Mesenteric fat pad (tissue), 1 donor: Measurements from ENCODE around the gene VRTN. TPM values are rescaled to one million over a fixed set of nuclear protein-coding genes. Genes with fewer than 3 reads are reported as not detected.
"Not testable (repeated sequence)": the region's sequence is repeated elsewhere in the genome, so short reads cannot be mapped to it uniquely, and the experiment has no call there.

Experiments
- DNase-seq: peaks from one replicate; pipeline ENCODE4 v3.0.0-alpha.2; 2020; ENCODE audit warnings: low spot score
- total RNA-seq: library from RNA; stranded (reverse); fragmentation: NEBNext Ultra II Directional; extraction: Animal tissue kit (Norgen Biotek cat#: 25700); gene quantifications from one replicate; pipeline ENCODE4 v1.2.1, GENCODE V29; 2021
- donor health status: DM: yes; HTN: yes; CAD: no.

The VRTN gene
- total RNA-seq, 1 donor from 2014 or later = not detected

DNA sequence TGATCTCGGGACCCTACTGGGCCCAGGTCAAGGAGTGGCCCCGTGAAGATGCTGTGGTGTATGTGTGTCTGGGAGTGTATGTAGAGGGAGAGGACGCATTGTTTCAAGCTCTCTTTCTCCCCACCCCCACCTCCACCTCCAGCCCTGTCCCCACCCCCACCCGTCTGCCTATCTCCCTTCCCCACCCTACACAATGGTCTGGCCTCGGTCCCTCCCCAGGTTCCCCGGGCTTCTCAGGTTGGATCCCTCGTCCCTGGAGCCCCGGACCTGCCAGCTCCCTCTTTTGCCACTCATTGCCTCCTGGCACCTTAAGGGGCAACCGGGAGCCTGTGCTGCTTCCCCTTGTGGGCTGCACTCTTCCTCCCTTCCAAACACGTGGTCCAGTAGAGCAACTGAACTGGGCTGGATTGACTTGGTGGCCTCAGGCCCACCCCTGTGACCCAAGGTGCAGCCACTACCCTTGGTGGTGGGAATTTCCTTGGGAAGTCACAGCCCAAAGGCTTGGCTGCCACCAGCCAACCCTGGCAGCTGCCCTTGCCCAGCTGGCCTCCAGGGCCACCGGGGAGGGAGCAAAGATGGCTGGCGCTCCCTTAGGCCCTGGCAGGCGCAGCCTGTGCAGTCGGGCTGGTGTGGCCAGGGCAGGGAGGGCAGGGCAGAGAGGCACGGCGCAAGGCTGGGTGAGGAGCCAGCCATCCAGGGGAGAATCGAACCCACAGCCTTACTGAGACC, 628 bp downstream of the VRTN start:
- no peak for DNase-seq

DNA sequence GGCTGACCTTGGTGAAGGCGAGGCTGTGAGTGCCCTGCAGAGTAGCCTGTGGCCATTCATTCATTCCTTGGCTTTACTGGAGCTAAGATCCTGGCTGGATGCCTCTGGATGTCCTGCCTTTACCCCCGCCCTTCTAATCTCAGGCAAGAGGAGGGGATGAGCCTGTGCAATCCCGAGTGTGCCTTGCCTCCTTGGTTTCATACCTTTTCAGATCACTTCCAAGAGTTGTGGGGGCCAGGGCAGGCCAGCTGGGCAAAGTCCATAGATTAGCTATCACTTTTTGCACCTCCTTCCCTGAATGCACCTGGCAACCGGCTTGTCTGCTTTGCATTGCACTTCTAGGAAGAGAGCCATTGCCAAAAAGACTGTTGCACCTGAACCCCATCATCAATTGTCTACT, 1.5 kb downstream of the VRTN start:
- no peak for DNase-seq

DNA sequence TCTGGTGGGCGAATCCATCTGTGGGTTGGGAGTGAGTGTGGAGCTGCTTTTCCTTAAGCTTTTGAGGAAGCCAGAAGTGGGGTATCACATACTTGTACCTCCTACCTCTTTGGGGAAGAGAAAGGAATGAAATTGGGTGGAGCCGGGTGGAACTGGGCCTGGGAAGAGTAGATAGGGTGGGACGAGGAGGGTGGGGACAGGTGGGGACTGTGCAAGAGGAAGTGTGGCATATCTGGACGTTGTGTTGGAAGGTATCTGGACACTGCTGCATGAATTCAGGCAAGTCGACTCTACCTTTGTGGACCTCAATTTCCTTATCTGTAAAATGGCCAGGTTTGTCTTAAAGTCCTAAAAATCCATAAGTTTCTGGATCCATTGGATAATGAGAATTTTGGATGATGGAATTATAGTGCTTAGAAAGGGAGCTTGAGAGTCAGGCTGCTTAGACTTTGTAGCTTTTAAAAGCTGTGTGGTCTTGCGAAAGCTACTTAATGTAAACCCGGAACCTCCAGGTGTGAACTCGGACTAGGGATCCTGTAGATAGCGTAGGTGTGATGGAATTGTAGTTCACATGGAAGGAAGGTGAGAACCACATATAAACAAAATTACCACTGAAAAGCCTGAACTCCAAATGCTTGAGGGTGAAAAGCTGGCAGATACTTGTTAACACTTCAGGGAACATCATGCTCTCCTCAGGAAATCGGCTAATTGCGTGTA, 2.1 kb downstream of the VRTN start:
- no peak for DNase-seq

DNA sequence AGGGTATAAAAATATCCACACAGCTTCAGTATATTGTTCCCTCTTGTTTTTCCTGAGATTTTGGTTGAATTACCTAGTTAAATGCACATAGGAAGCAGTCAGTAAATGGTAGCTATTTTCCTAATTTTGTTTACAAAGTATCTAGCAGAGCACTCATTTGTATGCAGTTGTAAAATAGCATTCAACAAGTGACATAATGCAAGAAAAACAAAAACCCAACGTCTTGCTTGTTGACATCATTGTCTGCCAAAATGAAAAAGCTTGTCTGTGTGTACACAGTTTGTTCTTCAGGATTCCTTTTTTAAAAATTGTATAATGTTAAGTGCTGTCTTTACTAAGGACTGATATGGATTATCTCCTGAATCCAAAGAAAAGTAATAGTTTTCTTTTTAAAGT, 2.7 kb downstream of the VRTN start:
- DNase-seq = no peak

DNA sequence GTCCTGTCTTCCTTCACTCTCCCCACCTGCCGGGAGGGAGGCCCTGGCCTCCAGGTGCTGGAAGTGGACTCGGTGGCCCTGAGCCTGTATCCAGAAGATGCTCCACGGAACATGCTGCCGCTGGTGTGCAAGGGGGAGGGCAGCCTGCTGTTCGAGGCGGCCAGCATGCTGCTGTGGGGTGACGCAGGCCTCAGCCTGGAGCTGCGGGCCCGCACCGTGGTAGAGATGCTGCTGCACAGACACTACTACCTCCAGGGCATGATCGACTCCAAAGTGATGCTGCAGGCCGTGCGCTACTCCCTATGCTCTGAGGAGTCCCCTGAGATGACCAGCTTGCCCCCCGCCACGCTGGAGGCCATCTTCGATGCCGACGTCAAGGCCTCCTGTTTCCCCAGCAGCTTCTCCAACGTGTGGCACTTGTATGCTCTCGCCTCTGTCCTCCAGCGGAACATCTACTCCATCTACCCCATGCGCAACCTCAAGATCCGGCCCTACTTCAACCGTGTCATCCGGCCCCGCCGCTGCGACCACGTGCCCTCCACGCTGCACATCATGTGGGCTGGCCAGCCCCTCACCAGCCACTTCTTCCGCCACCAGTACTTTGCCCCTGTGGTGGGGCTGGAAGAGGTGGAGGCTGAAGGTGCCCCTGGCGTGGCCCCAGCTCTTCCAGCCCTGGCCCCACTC, 8.8 kb downstream of the VRTN start:
- DNase-seq = no peak

DNA sequence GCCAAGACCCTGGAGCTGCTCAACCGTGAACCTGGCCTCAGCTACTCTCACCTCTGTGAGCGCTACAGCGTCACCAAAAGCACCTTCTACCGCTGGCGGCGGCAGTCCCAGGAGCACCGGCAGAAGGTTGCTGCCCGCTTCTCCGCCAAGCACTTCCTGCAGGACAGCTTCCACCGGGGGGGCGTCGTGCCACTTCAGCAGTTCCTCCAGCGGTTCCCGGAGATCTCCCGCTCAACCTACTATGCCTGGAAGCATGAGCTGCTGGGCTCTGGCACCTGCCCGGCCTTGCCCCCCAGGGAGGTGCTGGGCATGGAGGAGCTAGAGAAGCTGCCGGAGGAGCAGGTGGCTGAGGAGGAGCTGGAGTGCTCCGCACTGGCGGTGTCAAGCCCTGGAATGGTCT, 9.3 kb downstream of the VRTN start:
- DNase-seq = no peak

DNA sequence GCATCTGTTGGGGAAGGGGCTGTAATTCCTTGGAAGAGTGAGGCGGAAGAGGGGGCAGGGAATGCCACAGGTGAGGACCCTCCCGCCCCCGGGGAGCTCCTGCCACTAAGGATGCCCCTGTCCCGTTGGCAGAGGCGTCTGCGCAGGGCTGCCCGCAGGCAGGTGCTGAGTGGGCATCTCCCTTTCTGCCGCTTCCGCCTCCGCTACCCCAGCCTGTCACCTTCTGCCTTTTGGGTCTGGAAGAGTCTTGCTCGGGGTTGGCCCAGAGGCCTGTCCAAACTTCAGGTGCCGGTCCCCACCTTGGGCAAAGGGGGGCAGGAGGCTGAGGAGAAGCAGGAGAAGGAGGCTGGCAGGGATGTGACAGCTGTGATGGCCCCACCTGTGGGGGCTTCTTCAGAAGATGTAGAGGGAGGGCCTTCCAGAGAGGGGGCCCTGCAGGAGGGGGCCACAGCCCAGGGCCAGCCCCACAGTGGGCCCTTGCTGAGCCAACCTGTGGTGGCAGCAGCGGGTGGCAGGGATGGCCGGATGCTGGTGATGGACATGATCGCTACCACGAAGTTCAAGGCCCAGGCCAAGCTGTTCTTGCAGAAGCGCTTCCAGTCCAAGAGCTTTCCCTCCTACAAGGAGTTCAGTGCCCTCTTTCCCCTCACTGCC, 10.0 kb downstream of the VRTN start:
- DNase-seq = no peak

DNA sequence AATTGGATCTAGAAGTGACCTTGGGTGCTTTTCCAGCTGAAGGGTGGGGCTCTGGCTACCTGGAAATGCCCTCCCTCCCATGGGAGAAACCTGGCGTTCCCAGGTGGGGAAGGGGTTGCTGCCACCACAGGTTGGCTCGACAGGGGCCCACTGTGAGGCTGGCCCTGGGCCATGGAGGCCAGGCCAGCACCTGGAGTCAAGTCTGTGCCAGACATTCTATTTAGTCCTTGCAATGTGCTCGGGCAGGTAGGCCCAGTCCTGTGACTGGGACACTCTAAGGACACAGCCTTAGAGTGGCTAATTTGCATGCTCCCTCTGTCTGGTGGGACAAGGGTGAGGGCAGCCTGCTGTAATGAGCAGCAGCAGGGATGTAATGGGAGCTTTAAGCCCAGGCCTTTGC, 11.9 kb downstream of the VRTN start:
- peak; percentile 47 for DNase-seq

DNA sequence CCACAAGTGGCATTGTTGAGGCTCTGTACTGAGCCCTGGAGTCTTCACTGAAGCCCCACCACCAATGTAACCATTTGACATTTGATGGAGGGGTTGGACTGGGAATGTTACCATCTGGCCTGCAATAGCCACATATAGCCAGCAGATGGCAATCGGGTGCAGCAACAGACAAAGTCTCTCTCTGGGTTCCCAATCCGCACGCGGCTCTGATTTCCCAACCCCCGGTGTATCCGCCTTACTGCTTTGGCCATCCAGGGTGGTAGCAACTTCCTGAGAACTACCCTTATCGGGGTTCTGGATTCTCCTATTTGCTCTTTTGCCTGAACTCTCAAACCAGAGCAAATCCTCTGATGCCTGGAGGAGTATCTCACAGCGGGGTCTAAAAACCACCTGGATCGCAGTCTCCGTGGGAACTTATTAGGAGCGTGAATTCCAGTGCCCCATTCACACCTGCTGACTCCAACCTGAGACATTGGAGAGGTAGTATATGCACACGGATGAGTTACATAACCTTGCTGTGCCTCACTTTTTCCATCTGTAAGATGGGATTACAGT, 14.2 kb downstream of the VRTN start:
- DNase-seq = peak; percentile 90

DNA sequence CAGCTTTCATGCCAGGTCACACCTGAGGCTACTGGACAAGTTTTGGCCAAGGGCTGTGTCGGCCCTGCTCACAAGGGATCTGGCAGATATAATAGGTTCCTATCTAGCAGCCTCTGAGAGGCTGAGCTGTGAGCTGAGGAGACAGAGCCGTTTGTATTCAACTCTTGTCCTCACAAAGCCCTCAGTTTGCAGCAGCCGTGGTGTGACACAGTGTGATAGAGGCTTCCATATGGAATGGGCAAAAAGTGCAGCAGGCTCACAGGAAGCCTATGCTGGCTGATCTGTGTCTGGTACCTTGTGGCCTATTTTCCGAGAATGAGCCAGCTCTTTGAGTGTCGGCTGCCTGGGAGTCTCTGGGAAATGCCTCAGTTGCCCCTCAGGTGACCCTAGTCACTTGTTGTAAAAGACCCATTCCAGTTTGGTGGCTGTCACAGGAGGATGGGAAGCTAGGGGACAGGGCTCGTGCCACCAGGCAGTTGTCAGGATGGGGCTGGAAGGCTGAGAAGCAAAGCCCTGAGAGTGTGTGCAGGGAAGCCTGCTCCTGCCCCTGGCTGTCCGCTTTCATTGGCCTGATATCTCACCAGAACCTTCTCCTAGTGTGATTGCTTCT, 16.1 kb downstream of the VRTN start:
- peak; percentile 62 for DNase-seq

DNA sequence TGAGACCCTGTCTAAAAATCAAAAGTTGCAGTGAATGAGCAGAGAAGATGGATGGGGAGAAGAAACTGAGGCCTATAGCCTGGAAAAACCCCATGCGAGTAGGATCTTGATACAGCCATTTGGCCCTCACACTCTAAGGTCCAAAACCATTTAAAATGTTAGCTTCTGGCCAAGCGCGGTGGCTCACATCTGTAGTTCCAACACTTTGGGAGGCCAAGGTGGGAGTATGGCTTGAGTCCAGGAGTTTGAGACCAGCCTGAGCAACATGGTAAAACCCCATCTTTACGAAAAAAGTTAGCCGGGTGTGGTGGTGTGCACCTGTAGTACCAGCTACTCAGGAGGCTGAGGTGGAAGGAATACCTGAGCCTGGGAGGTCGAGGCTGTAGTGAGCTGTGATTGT, 19.8 kb downstream of the VRTN start:
- peak; percentile 82 for DNase-seq

DNA sequence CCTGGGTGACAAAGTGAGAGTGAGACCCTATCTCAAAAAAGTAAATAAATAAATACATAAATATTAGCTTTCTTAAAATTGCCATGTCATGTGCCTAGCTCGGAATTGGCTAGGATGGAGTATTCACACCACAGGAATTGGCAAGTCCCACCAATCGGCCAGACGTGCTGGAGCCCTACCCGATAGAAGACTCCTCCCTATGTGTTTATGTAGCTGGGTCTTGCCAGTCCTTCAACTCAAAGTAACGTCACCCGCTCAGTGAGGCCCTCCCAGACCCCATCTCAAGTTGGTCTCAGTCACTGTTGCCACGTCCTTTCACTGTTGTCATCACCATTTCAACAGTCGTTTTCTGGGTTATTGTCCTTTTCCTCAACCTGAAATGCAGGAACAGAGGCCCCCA, 20.2 kb downstream of the VRTN start:
- peak; percentile 81 for DNase-seq

DNA sequence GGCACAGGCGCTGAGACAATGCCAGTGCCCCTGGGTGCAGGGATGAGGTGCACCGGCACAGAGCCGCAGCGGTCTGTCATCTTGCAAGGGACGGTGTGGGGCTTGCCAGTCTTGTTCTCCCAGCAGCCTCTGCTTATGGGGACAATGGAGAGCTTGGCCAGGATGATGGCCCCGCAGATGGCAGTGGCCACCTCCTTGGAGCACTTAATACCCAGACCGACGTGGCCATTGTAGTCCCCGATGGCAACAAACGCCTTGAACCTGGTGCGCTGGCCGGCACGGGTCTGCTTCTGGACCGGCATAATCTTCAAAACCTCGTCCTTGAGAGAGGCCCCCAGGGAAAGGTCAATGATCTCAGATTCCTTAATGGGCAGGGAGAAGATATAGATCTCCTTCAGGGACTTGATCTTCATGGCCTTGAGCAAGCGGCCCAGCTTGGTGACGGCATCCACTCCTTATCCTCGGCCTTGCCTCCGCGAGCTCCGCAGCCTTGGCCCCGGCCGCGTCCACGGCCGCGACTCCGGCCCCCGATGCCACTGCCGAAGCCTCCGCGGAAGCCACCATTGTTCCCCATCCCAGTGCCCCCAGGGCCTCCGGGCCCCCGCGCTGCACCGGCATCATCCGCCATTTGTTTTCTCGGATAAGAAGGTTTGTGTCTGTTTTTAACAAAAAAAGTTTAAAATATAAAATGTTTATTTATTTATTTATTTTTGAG, 29.9 kb downstream of the VRTN start:
- DNase-seq = peak; percentile 83

DNA sequence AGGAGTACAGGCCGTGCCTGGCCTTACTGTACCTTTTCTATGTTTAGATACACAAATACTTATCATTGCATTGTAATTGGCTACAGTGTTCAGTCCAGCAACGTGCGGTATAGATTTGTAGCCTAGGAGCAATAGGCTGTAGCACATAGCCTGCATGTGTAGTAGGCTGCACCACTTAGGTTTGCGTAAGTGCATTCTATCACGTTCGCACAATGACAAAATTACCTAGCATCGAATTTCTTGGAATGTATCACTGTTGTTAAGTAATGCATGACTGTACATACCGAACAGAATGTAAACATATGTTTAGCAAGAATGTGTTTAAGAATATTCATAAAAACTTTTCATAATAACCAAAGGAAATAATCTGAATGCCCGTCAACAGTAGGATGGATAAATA, 31.9 kb downstream of the VRTN start:
- peak; percentile 62 for DNase-seq

DNA sequence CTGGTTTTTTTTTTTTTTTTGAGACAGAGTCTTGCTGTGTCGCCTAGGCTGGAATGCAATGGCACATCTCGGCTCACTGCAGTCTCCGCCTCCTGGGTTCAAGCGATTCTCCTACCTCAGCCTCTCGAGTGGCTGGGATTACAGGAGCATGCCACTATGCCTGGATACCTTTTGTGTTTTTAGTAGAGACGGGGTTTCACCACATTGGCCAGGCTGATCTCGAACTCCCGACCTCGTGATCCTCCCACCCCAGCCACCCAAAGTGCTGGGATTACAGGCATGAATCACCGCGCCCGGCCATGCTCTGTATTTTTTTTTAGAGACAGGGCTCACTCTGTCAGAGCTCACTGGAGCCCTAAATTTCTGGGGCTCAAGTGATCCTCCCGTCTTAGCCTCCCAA, 32.6 kb downstream of the VRTN start:
- DNase-seq = peak; percentile 47

DNA sequence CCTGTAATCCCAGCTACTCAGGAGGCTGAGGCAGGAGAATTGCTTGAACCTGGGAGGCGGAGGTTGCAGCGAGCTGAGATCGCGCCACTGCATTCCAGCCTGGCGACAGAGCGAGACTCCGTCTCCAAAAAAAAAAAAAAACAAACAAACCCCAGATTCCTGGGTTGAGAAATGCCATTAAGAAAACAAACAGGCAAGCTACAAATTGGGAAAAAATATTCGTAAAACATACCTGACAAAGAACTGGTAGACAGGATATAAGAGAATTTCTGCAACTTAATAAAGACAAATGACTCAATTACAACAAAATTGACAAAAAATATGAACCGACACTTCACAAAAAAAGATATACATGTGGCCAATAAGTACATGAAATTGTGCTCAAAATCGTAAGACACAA, 33.3 kb downstream of the VRTN start:
- DNase-seq = not testable (repeated sequence)

DNA sequence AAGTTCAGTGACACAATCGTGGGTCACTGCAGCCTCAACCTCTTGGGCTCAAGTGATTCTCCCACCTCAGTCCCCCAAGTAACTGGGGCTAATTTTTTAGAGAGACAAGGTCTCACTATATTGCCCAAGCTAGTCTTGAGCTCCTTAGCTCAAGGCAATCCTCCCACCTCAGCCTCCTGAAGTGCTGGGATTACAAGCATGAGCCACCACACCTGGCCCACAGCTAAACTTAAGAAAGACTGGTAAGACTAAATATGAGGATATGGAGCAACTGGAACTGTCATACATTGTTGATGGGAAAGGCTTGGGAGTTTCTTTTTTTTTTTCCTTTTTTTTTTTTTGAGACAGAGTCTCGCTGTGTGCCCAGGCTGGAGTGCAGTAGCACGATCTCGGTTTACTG, 34.0 kb downstream of the VRTN start:
- no peak for DNase-seq

DNA sequence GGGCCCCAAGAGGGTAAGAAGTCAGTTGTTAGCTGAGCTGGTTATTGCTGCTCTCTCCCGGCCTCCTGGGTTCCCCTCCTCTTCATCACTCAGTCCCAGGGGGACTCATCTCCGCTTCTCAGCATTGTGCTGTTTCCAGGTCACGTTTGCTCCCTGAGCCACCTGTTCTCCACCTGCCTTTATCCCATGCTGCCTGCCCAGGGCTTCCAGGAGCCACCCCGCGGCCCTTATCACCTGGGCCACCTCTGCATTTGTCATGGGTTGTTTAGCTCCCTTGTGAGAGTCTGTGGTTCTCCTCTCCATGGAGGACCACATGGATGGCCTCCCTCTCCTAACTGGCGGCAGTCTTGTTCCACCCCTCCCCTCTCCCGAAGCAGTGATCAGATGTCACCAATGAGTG, 41.7 kb downstream of the VRTN start:
- DNase-seq = peak; percentile 43

DNA sequence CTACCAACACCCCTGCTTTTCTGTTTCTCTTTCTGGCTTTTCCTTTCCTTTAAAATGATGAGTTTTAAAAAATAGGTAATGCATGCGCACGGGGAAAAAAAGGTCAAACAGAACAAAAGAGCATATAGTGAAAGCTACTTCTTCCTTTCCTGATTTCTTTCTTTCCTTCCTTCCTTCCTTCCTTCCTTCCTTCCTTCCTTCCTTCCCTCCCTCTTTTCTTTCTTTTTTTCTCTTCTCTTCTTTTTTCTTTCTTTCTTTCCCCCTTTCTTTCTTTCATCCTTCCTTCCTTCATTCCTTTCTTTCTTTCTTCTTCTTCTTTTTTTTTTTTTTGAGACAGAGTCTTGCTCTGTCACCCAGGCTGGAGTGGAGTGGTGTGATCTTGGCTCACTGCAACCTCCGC, 42.2 kb downstream of the VRTN start:
- DNase-seq = not testable (repeated sequence)

DNA sequence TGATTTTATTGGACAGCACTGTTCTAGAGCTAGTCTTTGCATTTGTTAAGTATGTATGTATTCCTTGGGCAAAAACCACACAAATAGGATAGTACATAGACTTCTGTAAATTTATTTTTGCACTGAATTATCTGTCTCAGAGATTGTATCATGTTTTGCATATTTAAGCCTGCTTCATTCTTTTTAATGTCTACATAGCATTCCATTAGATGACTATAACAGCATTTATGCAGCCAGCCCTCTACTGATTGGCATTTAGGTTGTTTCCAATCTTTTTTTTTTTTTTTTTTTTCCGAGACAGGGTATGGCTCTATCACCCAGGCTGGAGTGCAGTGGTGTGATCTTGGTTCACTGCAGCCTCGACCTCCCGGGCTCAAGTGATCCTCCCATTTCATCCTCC, 43.2 kb downstream of the VRTN start:
- no peak for DNase-seq
